Measurements from ENCODE around the gene FAM168A. TPM values are rescaled to one million over a fixed set of nuclear protein-coding genes. Genes with fewer than 3 reads are reported as not detected.

FAM168A gene
- total RNA-seq, 2 experiments from 2014 or later, result 12.7 to 17.5 TPM

GRCh38 chr11:73428699-73429098, 169.2 kb downstream of the FAM168A start:
- H3K4me1 Mint-ChIP-seq, result peaks cover 11% of the 10 kb centered on the region
- POLR2A ChIA-PET, result no interaction called here
- no peak overlapping the region for H3K4me3 Mint-ChIP-seq
- intact Hi-C loops (cut with DNase I, micrococcal nuclease), result no loop called here
- no peak overlapping the region for H3K27ac Mint-ChIP-seq
- H3K9me3 Mint-ChIP-seq (ENCODE audit: low read depth), result no peaks in the 10 kb centered on the region
- ATAC-seq (peak; percentile 31), DNase-seq (no peak)
- CTCF ChIA-PET, result interaction anchor here (0.7 to 1.5 kb wide), 3 partner anchors 10 to 122 kb away, joined by 3 to 7 read pairs (median 3); no protein-coding TSS in a partner anchor
- H3K36me3 Mint-ChIP-seq (ENCODE audit: low read depth), result no peaks in the 10 kb centered on the region
- no peaks in the 10 kb centered on the region for H3K27me3 Mint-ChIP-seq

- no peaks in the 10 kb centered on the region for H3K9me3 Mint-ChIP-seq (ENCODE audit: low read depth)
- no peaks in the 10 kb centered on the region for H3K36me3 Mint-ChIP-seq (ENCODE audit: low read depth)
- POLR2A ChIA-PET, result no interaction called here
- peaks cover 11% of the 10 kb centered on the region for H3K4me1 Mint-ChIP-seq
- DNase-seq (peak; percentile 23), ATAC-seq (peak; percentile 85)
- H3K27ac Mint-ChIP-seq, result peak overlapping the region; percentile 14
- no peaks in the 10 kb centered on the region for H3K27me3 Mint-ChIP-seq
- intact Hi-C loops (cut with DNase I, micrococcal nuclease), result no loop called here
- no peak overlapping the region for H3K4me3 Mint-ChIP-seq
- CTCF ChIA-PET, result interaction anchor here (1.0 to 1.5 kb wide), 2 partner anchors 10 to 122 kb away, joined by 3 to 7 read pairs; no protein-coding TSS in a partner anchor
These were observed 169.7 kb downstream of the FAM168A start for GRCh38 chr11:73428227-73428626.

GRCh38 chr11:73426219-73426850, 171.6 kb downstream of the FAM168A start:
- Mint-ChIP-seq H3K4me1 (peaks cover 11% of the 10 kb centered on the region), H3K4me3 (no peak overlapping the region), H3K9me3 (ENCODE audit: low read depth) (no peaks in the 10 kb centered on the region), H3K27ac (no peak overlapping the region), H3K27me3 (no peaks in the 10 kb centered on the region), H3K36me3 (ENCODE audit: low read depth) (no peaks in the 10 kb centered on the region)
- ChIA-PET POLR2A (no interaction called here), CTCF (interaction anchor here (0.6 to 1.5 kb wide), 5 partner anchors 8 to 235 kb away, joined by 3 read pairs; no protein-coding TSS in a partner anchor)
- ATAC-seq (no peak), DNase-seq (no peak)
- intact Hi-C loops (cut with DNase I, micrococcal nuclease), result no loop called here

- POLR2A ChIA-PET, result interaction anchor here (0.6 kb wide), 1 partner anchor 160 kb away, joined by 3 read pairs; no protein-coding TSS in a partner anchor
- Mint-ChIP-seq H3K9me3 (ENCODE audit: low read depth) (no peaks in the 10 kb centered on the region), H3K36me3 (ENCODE audit: low read depth) (no peaks in the 10 kb centered on the region), H3K27me3 (no peaks in the 10 kb centered on the region), H3K4me3 (no peak overlapping the region), H3K27ac (no peak overlapping the region), H3K4me1 (peaks cover 11% of the 10 kb centered on the region)
- ATAC-seq, result no peak
- DNase-seq, result no peak
- intact Hi-C loops (cut with DNase I, micrococcal nuclease), result no loop called here
- CTCF ChIA-PET, result interaction anchor here (0.8 to 1.5 kb wide), 4 partner anchors 9 to 236 kb away, joined by 3 read pairs; no protein-coding TSS in a partner anchor
These were observed 172.8 kb downstream of the FAM168A start for GRCh38 chr11:73425108-73425507.

- intact Hi-C loops (cut with DNase I, micrococcal nuclease), result no loop called here
- no peaks in the 10 kb centered on the region for H3K27me3 Mint-ChIP-seq
- H3K36me3 Mint-ChIP-seq (ENCODE audit: low read depth), result peaks cover 2% of the 10 kb centered on the region
- H3K9me3 Mint-ChIP-seq (ENCODE audit: low read depth), result no peaks in the 10 kb centered on the region
- no peak overlapping the region for H3K4me3 Mint-ChIP-seq
- POLR2A ChIA-PET, result no interaction called here
- H3K27ac Mint-ChIP-seq, result no peak overlapping the region
- CTCF ChIA-PET, result interaction anchor here (1.0 to 1.3 kb wide), 4 partner anchors 9 to 196 kb away, joined by 3 to 4 read pairs (median 4); no protein-coding TSS in a partner anchor
- DNase-seq (no peak), ATAC-seq (no peak)
- H3K4me1 Mint-ChIP-seq, result peaks cover 6% of the 10 kb centered on the region
These were observed 174.4 kb downstream of the FAM168A start for GRCh38 chr11:73423506-73423905.

- ChIA-PET POLR2A (no interaction called here), CTCF (interaction anchor here (0.6 to 1.2 kb wide), 4 partner anchors 9 to 196 kb away, joined by 3 to 4 read pairs (median 4); no protein-coding TSS in a partner anchor)
- intact Hi-C loops (cut with DNase I, micrococcal nuclease), result no loop called here
- H3K36me3 Mint-ChIP-seq (ENCODE audit: low read depth), result peaks cover 7% of the 10 kb centered on the region
- no peaks in the 10 kb centered on the region for H3K9me3 Mint-ChIP-seq (ENCODE audit: low read depth)
- peaks cover 1% of the 10 kb centered on the region for H3K4me1 Mint-ChIP-seq
- no peak overlapping the region for H3K4me3 Mint-ChIP-seq
- DNase-seq (no peak), ATAC-seq (no peak)
- H3K27me3 Mint-ChIP-seq, result no peaks in the 10 kb centered on the region
- H3K27ac Mint-ChIP-seq, result no peak overlapping the region
These were observed 175.0 kb downstream of the FAM168A start for GRCh38 chr11:73422886-73423285.

- Mint-ChIP-seq H3K27ac (no peak overlapping the region), H3K36me3 (ENCODE audit: low read depth) (peaks cover 9% of the 10 kb centered on the region), H3K4me1 (peaks cover 2% of the 10 kb centered on the region), H3K27me3 (no peaks in the 10 kb centered on the region), H3K4me3 (no peak overlapping the region), H3K9me3 (ENCODE audit: low read depth) (no peaks in the 10 kb centered on the region)
- CTCF ChIA-PET, result interaction anchor here (1.0 to 1.2 kb wide), 2 partner anchors 10 to 68 kb away, joined by 3 read pairs; no protein-coding TSS in a partner anchor
- POLR2A ChIA-PET, result no interaction called here
- DNase-seq, result no peak
- no peak for ATAC-seq
- intact Hi-C loops (cut with DNase I, micrococcal nuclease), result no loop called here
These were observed 177.8 kb downstream of the FAM168A start for GRCh38 chr11:73420136-73420535.

GRCh38 chr11:73416786-73417185, 181.1 kb downstream of the FAM168A start:
- H3K9me3 Mint-ChIP-seq (ENCODE audit: low read depth), result no peaks in the 10 kb centered on the region
- H3K27me3 Mint-ChIP-seq, result no peaks in the 10 kb centered on the region
- no peak for ATAC-seq
- H3K4me1 Mint-ChIP-seq, result peaks cover 4% of the 10 kb centered on the region
- H3K27ac Mint-ChIP-seq, result no peak overlapping the region
- CTCF ChIA-PET, result interaction anchor here (0.8 to 1.3 kb wide), 2 partner anchors 9 to 209 kb away, joined by 3 to 4 read pairs; no protein-coding TSS in a partner anchor
- DNase-seq, result no peak
- H3K4me3 Mint-ChIP-seq, result no peak overlapping the region
- POLR2A ChIA-PET, result no interaction called here
- intact Hi-C loops (cut with DNase I, micrococcal nuclease), result no loop called here
- H3K36me3 Mint-ChIP-seq (ENCODE audit: low read depth), result peaks cover 9% of the 10 kb centered on the region

- ChIA-PET POLR2A (no interaction called here), CTCF (interaction anchor here (0.6 to 1.3 kb wide), 4 partner anchors 9 to 210 kb away, joined by 3 to 4 read pairs (median 4); no protein-coding TSS in a partner anchor)
- H3K4me1 Mint-ChIP-seq, result peaks cover 4% of the 10 kb centered on the region
- DNase-seq, result no peak
- peaks cover 9% of the 10 kb centered on the region for H3K36me3 Mint-ChIP-seq (ENCODE audit: low read depth)
- no peaks in the 10 kb centered on the region for H3K9me3 Mint-ChIP-seq (ENCODE audit: low read depth)
- no peak for ATAC-seq
- no peak overlapping the region for H3K4me3 Mint-ChIP-seq
- H3K27ac Mint-ChIP-seq, result no peak overlapping the region
- intact Hi-C loops (cut with DNase I, micrococcal nuclease), result no loop called here
- no peaks in the 10 kb centered on the region for H3K27me3 Mint-ChIP-seq
These were observed 181.9 kb downstream of the FAM168A start for GRCh38 chr11:73415854-73416615.

GRCh38 chr11:73414977-73415651, 182.8 kb downstream of the FAM168A start:
- DNase-seq (no peak), ATAC-seq (peak; percentile 53)
- Mint-ChIP-seq H3K27me3 (no peaks in the 10 kb centered on the region), H3K4me1 (peaks cover 4% of the 10 kb centered on the region), H3K27ac (no peak overlapping the region), H3K9me3 (ENCODE audit: low read depth) (no peaks in the 10 kb centered on the region), H3K36me3 (ENCODE audit: low read depth) (peaks cover 9% of the 10 kb centered on the region), H3K4me3 (no peak overlapping the region)
- CTCF ChIA-PET, result interaction anchor here (0.6 to 1.7 kb wide), 8 partner anchors 8 to 232 kb away, joined by 3 to 4 read pairs (median 4); no protein-coding TSS in a partner anchor
- intact Hi-C loops (cut with DNase I, micrococcal nuclease), result no loop called here
- POLR2A ChIA-PET, result no interaction called here

GRCh38 chr11:73413256-73413655, 184.7 kb downstream of the FAM168A start:
- CTCF ChIA-PET, result interaction anchor here (0.6 to 2.5 kb wide), 6 partner anchors 10 to 247 kb away, joined by 3 to 10 read pairs (median 4); no protein-coding TSS in a partner anchor
- Mint-ChIP-seq H3K27me3 (no peaks in the 10 kb centered on the region), H3K36me3 (ENCODE audit: low read depth) (peaks cover 10% of the 10 kb centered on the region), H3K9me3 (ENCODE audit: low read depth) (no peaks in the 10 kb centered on the region), H3K4me1 (peaks cover 4% of the 10 kb centered on the region), H3K27ac (no peak overlapping the region), H3K4me3 (no peak overlapping the region)
- intact Hi-C loops (cut with DNase I, micrococcal nuclease), result no loop called here
- POLR2A ChIA-PET, result interaction anchor here (0.7 kb wide), 1 partner anchor 585 kb away, joined by 3 read pairs; no protein-coding TSS in a partner anchor
- ATAC-seq (no peak), DNase-seq (no peak)
